ENCODE measurements around the gene POU2F3. TPM values are rescaled to one million over a fixed set of nuclear protein-coding genes. Genes with fewer than 3 reads are reported as not detected.
"Not testable (repeated sequence)": the region's sequence is repeated elsewhere in the genome, so short reads cannot be mapped to it uniquely, and the experiment has no call there.

POU2F3 gene
- polyA plus RNA-seq, 3 donors = 0.37 to 0.54 TPM; not detected in 1

- H3K27me3 Mint-ChIP-seq (ENCODE audit: low read depth in 3 of 3) = peaks cover 34 to 67% (median 55%) of the 10 kb centered on the region in 3 donors
- no peak for DNase-seq
- H3K9me3 Mint-ChIP-seq = peaks cover 0 to 5% (median 0%) of the 10 kb centered on the region in 7 donors
- H4K20me1 ChIP-seq (ENCODE audit: insufficient read depth, low read length) = no peaks in the 10 kb centered on the region
- H3K79me2 ChIP-seq (ENCODE audit: insufficient read depth, low read length) = no peaks in the 10 kb centered on the region
- no peaks in the 10 kb centered on the region for H3K9me3 ChIP-seq (replicated peaks in 1 of 2; ENCODE audit: control insufficient read depth in 1 of 2, insufficient read depth in 1 of 2, low read length in 2 of 2)
- no peaks in the 10 kb centered on the region for H3K36me3 Mint-ChIP-seq
- H2AFZ ChIP-seq (ENCODE audit: insufficient read depth, low read depth, low read length, poor library complexity, severe bottlenecking) = no peak overlapping the region
- H3K4me3 Mint-ChIP-seq = peak overlapping the region in 1 of 2 donors; percentile 8
- intact Hi-C loops (cut with micrococcal nuclease) = no loop called here
- no peaks in the 10 kb centered on the region for H3K4me1 Mint-ChIP-seq
- no peak overlapping the region for H3K27ac Mint-ChIP-seq
- H3K36me3 ChIP-seq (replicated peaks in 1 of 2; ENCODE audit: control insufficient read depth in 1 of 2, insufficient read depth in 2 of 2, low read length in 2 of 2) = no peaks in the 10 kb centered on the region
- H3K9ac ChIP-seq (ENCODE audit: insufficient read depth, low read length, poor library complexity, severe bottlenecking) = no peak overlapping the region
- H3K4me2 ChIP-seq (replicated peaks; ENCODE audit: extremely low read depth, low read length, poor library complexity, severe bottlenecking) = no peak overlapping the region
- no peaks in the 10 kb centered on the region for H3K4me1 ChIP-seq (ENCODE audit: control insufficient read depth in 1 of 2, insufficient read depth in 2 of 2, low read length in 2 of 2)
- H3K4me3 ChIP-seq (replicated peaks in 1 of 3; ENCODE audit: low read depth in 2 of 3, low read length in 3 of 3) = no peak overlapping the region
- H3K27ac ChIP-seq (ENCODE audit: low read depth in 1 of 2, low read length in 2 of 2) = no peak overlapping the region
- no peak for TF ChIP-seq CTCF (IDR thresholded peaks at IDR 0.05)
- peaks cover 8 to 51% of the 10 kb centered on the region in 2 donors for H3K27me3 ChIP-seq (ENCODE audit: control insufficient read depth in 2 of 2, insufficient read depth in 2 of 2, low read length in 2 of 2)
- WGBS (ENCODE audit: insufficient coverage) = 66% methylated on average over 3 of the region's 8 CpGs
These were observed 9.6 kb downstream of the POU2F3 start for GRCh38 chr11:120249279-120250262.

GRCh38 chr11:120253377-120253776 lies 13.4 kb downstream of the POU2F3 start:
- not testable (repeated sequence) for H3K4me3 Mint-ChIP-seq; H3K4me3 ChIP-seq (replicated peaks in 1 of 3; ENCODE audit: low read depth in 2 of 3, low read length in 3 of 3)
- peaks cover 45 to 66% (median 59%) of the 10 kb centered on the region in 3 donors for H3K27me3 Mint-ChIP-seq (ENCODE audit: low read depth in 3 of 3)

More at GRCh38 chr11:120253377-120253776, 13.4 kb downstream of the POU2F3 start:
- H3K9me3 Mint-ChIP-seq; H3K36me3 Mint-ChIP-seq; H3K4me2 ChIP-seq (replicated peaks; ENCODE audit: extremely low read depth, low read length, poor library complexity, severe bottlenecking); H3K4me1 ChIP-seq (ENCODE audit: control insufficient read depth in 1 of 2, insufficient read depth in 2 of 2, low read length in 2 of 2); H3K27ac Mint-ChIP-seq; H4K20me1 ChIP-seq (ENCODE audit: insufficient read depth, low read length); DNase-seq; H3K4me1 Mint-ChIP-seq; H3K79me2 ChIP-seq (ENCODE audit: insufficient read depth, low read length); H3K27ac ChIP-seq (ENCODE audit: low read depth in 1 of 2, low read length in 2 of 2); intact Hi-C loops (cut with micrococcal nuclease); H3K9me3 ChIP-seq (replicated peaks in 1 of 2; ENCODE audit: control insufficient read depth in 1 of 2, insufficient read depth in 1 of 2, low read length in 2 of 2); H3K9ac ChIP-seq (ENCODE audit: insufficient read depth, low read length, poor library complexity, severe bottlenecking); H2AFZ ChIP-seq (ENCODE audit: insufficient read depth, low read depth, low read length, poor library complexity, severe bottlenecking); H3K36me3 ChIP-seq (replicated peaks in 1 of 2; ENCODE audit: control insufficient read depth in 1 of 2, insufficient read depth in 2 of 2, low read length in 2 of 2): not testable (repeated sequence)
- 97% methylated on average over 5 of the region's 13 CpGs for WGBS (ENCODE audit: insufficient coverage)
- peaks cover 5 to 66% of the 10 kb centered on the region in 2 donors for H3K27me3 ChIP-seq (ENCODE audit: control insufficient read depth in 2 of 2, insufficient read depth in 2 of 2, low read length in 2 of 2)

Measured in CD14-positive monocyte (primary cell).